Amniotic epithelial cell (primary cell): ENCODE data around the gene CENPB.

Experiments
- DNase-seq: peaks from one replicate; pipeline ENCODE4 v3.0.0-alpha.2; 2010; ENCODE audit warnings: low read depth

Gene CENPB

GRCh38 chr20:3766422-3767109, 20.0 kb downstream of the CENPB start:
- DNase-seq, result no peak

GRCh38 chr20:3765171-3765882, 21.2 kb downstream of the CENPB start:
- no peak for DNase-seq

- no peak for DNase-seq
Observed at GRCh38 chr20:3764659-3765058, 21.9 kb downstream of the CENPB start.

- no peak for DNase-seq
Observed at GRCh38 chr20:3763671-3764601, 22.6 kb downstream of the CENPB start.

- no peak for DNase-seq
Observed at GRCh38 chr20:3760655-3761348, 25.7 kb downstream of the CENPB start.

- DNase-seq, result no peak
Observed at GRCh38 chr20:3759884-3760283, 26.7 kb downstream of the CENPB start.

- DNase-seq, result no peak
Observed at GRCh38 chr20:3759316-3759823, 27.2 kb downstream of the CENPB start.

- DNase-seq, result no peak
Observed at GRCh38 chr20:3758566-3758965, 28.0 kb downstream of the CENPB start.

- no peak for DNase-seq
Observed at GRCh38 chr20:3757268-3757667, 29.3 kb downstream of the CENPB start.

GRCh38 chr20:3755814-3756480, 30.6 kb downstream of the CENPB start:
- DNase-seq, result no peak

- DNase-seq, result no peak
Observed at GRCh38 chr20:3755269-3755668, 31.3 kb downstream of the CENPB start.

GRCh38 chr20:3754276-3754630, 32.3 kb downstream of the CENPB start:
- no peak for DNase-seq

- no peak for DNase-seq
Observed at GRCh38 chr20:3753501-3754275, 32.9 kb downstream of the CENPB start.

GRCh38 chr20:3753098-3753497, 33.4 kb downstream of the CENPB start:
- DNase-seq, result peak; percentile 71

GRCh38 chr20:3752386-3752759, 34.2 kb downstream of the CENPB start:
- DNase-seq, result no peak

GRCh38 chr20:3751675-3752385, 34.7 kb downstream of the CENPB start:
- DNase-seq, result peak; percentile 27

- no peak for DNase-seq
Observed at GRCh38 chr20:3751305-3751674, 35.2 kb downstream of the CENPB start.

- DNase-seq, result no peak
Observed at GRCh38 chr20:3749689-3750531, 36.6 kb downstream of the CENPB start.

- no peak for DNase-seq
Observed at GRCh38 chr20:3749087-3749688, 37.4 kb downstream of the CENPB start.
